ENCODE measurements around the gene TULP1.

Gene TULP1

GRCh38 chr6:35481226-35481625 lies 31.5 kb downstream of the TULP1 start:
- Histone ChIP-seq H4K20me1 (ENCODE audit: insufficient read depth, low read length, poor library complexity, severe bottlenecking) (no peaks in the 10 kb centered on the region), H3K9ac (ENCODE audit: low read depth, low read length, poor library complexity, severe bottlenecking) (no peak overlapping the region), H3K9me3 (ENCODE audit: insufficient read depth, low read depth, low read length) (no peaks in the 10 kb centered on the region), H3K27me3 (ENCODE audit: insufficient read depth, low read length, poor library complexity, severe bottlenecking) (no peaks in the 10 kb centered on the region), H3K4me1 (ENCODE audit: insufficient read depth, low read length, poor library complexity, severe bottlenecking) (no peaks in the 10 kb centered on the region), H3K4me2 (ENCODE audit: low read depth, low read length, poor library complexity, severe bottlenecking) (no peak overlapping the region), H2AFZ (ENCODE audit: low read length) (no peak overlapping the region), H3K36me3 (ENCODE audit: insufficient read depth, low read length) (no peaks in the 10 kb centered on the region), H3K79me2 (ENCODE audit: insufficient read depth, low read length) (no peaks in the 10 kb centered on the region), H3K4me3 (ENCODE audit: low read length, poor library complexity, severe bottlenecking) (no peak overlapping the region), H3F3A (ENCODE audit: low read depth) (no peaks in the 10 kb centered on the region; the same call in 1 of the 2 replicates), H3K9me2 (replicated peaks; ENCODE audit: low read depth, low read length) (no peaks in the 10 kb centered on the region)
- TF ChIP-seq CTCF (conservative IDR thresholded peaks at IDR 0.05; ENCODE audit: low read length) (no peak), EZH2phosphoT487 (IDR thresholded peaks at IDR 0.05; ENCODE audit: borderline replicate concordance) (no peak)

- no peaks in the 10 kb centered on the region for H3K9me3 ChIP-seq (ENCODE audit: insufficient read depth, low read depth, low read length)
- no peaks in the 10 kb centered on the region for H3K4me1 ChIP-seq (ENCODE audit: insufficient read depth, low read length, poor library complexity, severe bottlenecking)
- no peaks in the 10 kb centered on the region for H3K27me3 ChIP-seq (ENCODE audit: insufficient read depth, low read length, poor library complexity, severe bottlenecking)
- H3F3A ChIP-seq (ENCODE audit: low read depth): no peaks in the 10 kb centered on the region; the same call in 1 of the 2 replicates
- no peak for TF ChIP-seq CTCF (conservative IDR thresholded peaks at IDR 0.05; ENCODE audit: low read length)
- TF ChIP-seq EZH2phosphoT487 (IDR thresholded peaks at IDR 0.05; ENCODE audit: borderline replicate concordance): no peak
- H3K79me2 ChIP-seq (ENCODE audit: insufficient read depth, low read length): no peaks in the 10 kb centered on the region
- no peak overlapping the region for H3K4me3 ChIP-seq (ENCODE audit: low read length, poor library complexity, severe bottlenecking)
- no peak overlapping the region for H3K4me2 ChIP-seq (ENCODE audit: low read depth, low read length, poor library complexity, severe bottlenecking)
- H4K20me1 ChIP-seq (ENCODE audit: insufficient read depth, low read length, poor library complexity, severe bottlenecking): no peaks in the 10 kb centered on the region
- H2AFZ ChIP-seq (ENCODE audit: low read length): no peak overlapping the region
- no peak overlapping the region for H3K9ac ChIP-seq (ENCODE audit: low read depth, low read length, poor library complexity, severe bottlenecking)
- H3K36me3 ChIP-seq (ENCODE audit: insufficient read depth, low read length): no peaks in the 10 kb centered on the region
- no peaks in the 10 kb centered on the region for H3K9me2 ChIP-seq (replicated peaks; ENCODE audit: low read depth, low read length)
Measured at GRCh38 chr6:35480176-35480575, 32.5 kb downstream of the TULP1 start.

DNA sequence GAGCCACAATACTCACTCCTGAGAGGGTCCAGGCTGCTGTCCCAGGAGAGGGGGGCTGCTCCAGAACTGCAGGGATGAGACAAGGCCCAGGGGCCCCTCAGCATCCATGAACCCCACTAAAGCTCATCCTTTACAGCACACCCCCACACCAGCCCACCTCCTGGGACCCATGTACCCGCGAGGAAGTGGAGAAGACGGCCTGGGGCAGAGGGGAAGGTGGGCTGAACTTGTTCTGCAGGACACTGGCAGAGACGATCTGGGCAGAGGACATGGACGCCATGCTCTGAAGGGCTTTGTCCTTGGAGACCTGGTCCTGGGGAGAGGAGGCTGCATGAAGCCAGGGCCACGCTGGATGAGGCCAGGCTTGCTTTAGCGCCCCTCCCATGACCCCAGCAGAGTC lies 34.4 kb downstream of the TULP1 start:
- H3K9ac ChIP-seq (ENCODE audit: low read depth, low read length, poor library complexity, severe bottlenecking): no peak overlapping the region

DNA sequence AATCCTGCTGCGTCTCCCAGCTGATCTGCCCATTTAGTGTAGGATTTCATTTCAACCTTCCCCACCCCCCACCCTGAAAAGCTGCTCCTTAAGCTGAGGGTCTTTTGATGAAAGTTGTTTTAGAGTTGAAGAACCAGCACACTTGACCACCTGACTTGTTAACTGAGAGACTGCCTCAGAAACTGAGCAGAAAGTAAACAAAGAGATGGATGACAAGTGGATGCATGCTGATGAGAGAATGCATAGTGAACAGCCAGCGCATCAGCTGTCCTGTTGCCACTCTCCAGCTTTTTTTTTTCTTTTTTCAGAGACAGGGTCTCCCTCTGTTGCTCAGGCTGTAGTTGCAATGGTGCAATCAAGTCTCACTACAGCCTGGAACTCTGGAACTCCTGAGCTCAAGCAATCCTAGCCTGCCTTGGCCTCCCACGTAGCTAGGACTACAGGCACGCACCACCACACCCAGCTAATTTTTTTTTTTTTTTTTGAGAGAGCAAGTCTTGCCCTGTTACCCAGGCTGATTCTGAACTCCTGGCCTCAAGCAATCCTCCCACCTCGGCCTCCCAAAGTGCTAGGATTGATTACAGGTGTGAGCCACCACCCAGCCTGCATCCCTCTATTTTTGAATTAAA lies 35.0 kb downstream of the TULP1 start:
- H3K36me3 ChIP-seq (ENCODE audit: insufficient read depth, low read length): peaks cover 6% of the 10 kb centered on the region; the same call in 1 of the 2 replicates
- H2AFZ ChIP-seq (ENCODE audit: low read length): no peak overlapping the region
- no peak overlapping the region for H3K9ac ChIP-seq (ENCODE audit: low read depth, low read length, poor library complexity, severe bottlenecking)
- H3K4me1 ChIP-seq (ENCODE audit: insufficient read depth, low read length, poor library complexity, severe bottlenecking): peaks cover 3% of the 10 kb centered on the region
- H3K9me3 ChIP-seq (ENCODE audit: insufficient read depth, low read depth, low read length): no peaks in the 10 kb centered on the region
- H4K20me1 ChIP-seq (ENCODE audit: insufficient read depth, low read length, poor library complexity, severe bottlenecking): peaks cover 13% of the 10 kb centered on the region
- H3F3A ChIP-seq (ENCODE audit: low read depth): no peaks in the 10 kb centered on the region; the same call in 1 of the 2 replicates
- H3K79me2 ChIP-seq (ENCODE audit: insufficient read depth, low read length): peaks cover 7% of the 10 kb centered on the region
- H3K4me3 ChIP-seq (ENCODE audit: low read length, poor library complexity, severe bottlenecking): no peak overlapping the region
- TF ChIP-seq EZH2phosphoT487 (IDR thresholded peaks at IDR 0.05; ENCODE audit: borderline replicate concordance) (no peak), CTCF (conservative IDR thresholded peaks at IDR 0.05; ENCODE audit: low read length) (no peak)
- no peaks in the 10 kb centered on the region for H3K27me3 ChIP-seq (ENCODE audit: insufficient read depth, low read length, poor library complexity, severe bottlenecking)
- no peaks in the 10 kb centered on the region for H3K9me2 ChIP-seq (replicated peaks; ENCODE audit: low read depth, low read length)
- H3K4me2 ChIP-seq (ENCODE audit: low read depth, low read length, poor library complexity, severe bottlenecking): no peak overlapping the region

More for the DNA sequence above, 34.4 kb downstream of the TULP1 start:
- no peak overlapping the region for H3K4me2 ChIP-seq (ENCODE audit: low read depth, low read length, poor library complexity, severe bottlenecking)
- no peaks in the 10 kb centered on the region for H3K27me3 ChIP-seq (ENCODE audit: insufficient read depth, low read length, poor library complexity, severe bottlenecking)
- no peaks in the 10 kb centered on the region for H3K9me3 ChIP-seq (ENCODE audit: insufficient read depth, low read depth, low read length)
- no peak overlapping the region for H2AFZ ChIP-seq (ENCODE audit: low read length)
- TF ChIP-seq EZH2phosphoT487 (IDR thresholded peaks at IDR 0.05; ENCODE audit: borderline replicate concordance): no peak
- H3K36me3 ChIP-seq (ENCODE audit: insufficient read depth, low read length): peaks cover 2% of the 10 kb centered on the region; the same call in 1 of the 2 replicates
- peaks cover under 1% of the 10 kb centered on the region for H3K4me1 ChIP-seq (ENCODE audit: insufficient read depth, low read length, poor library complexity, severe bottlenecking)
- peaks cover 9% of the 10 kb centered on the region for H4K20me1 ChIP-seq (ENCODE audit: insufficient read depth, low read length, poor library complexity, severe bottlenecking)
- H3K4me3 ChIP-seq (ENCODE audit: low read length, poor library complexity, severe bottlenecking): no peak overlapping the region
- H3K79me2 ChIP-seq (ENCODE audit: insufficient read depth, low read length): peaks cover 1% of the 10 kb centered on the region; the same call in 1 of the 2 replicates
- H3K9me2 ChIP-seq (replicated peaks; ENCODE audit: low read depth, low read length): no peaks in the 10 kb centered on the region
- H3F3A ChIP-seq (ENCODE audit: low read depth): no peaks in the 10 kb centered on the region; the same call in 1 of the 2 replicates

All from Loucy (cell line).